Fibroblast of mammary gland (primary cell): ENCODE measurements around the gene ABCA7.
A peak's percentile ranks its signal among the peaks of the same experiment; 100 is the strongest.
"Not testable (repeated sequence)": the region's sequence is repeated elsewhere in the genome, so short reads cannot be mapped to it uniquely, and the experiment has no call there.

Source experiments
- DNase-seq: peaks from one replicate; pipeline ENCODE4 v3.0.0-alpha.2; 2010; ENCODE audit warnings: low read depth
- H3K4me3 ChIP-seq: 2 replicates; pipeline ENCODE4 v1.5.1; 2011; ENCODE audit warnings: low read depth, mild to moderate bottlenecking, low read length, moderate library complexity; ENCODE audit not compliant: control insufficient read depth
- TF ChIP-seq, protein P1 (sequence below): conservative IDR thresholded peaks from 2 replicates; pipeline ENCODE4 v1.5.1; 2011; ENCODE audit warnings: low read depth, low read length, inconsistent platforms; ENCODE audit not compliant: control insufficient read depth, insufficient read depth

The ABCA7 gene

DNA sequence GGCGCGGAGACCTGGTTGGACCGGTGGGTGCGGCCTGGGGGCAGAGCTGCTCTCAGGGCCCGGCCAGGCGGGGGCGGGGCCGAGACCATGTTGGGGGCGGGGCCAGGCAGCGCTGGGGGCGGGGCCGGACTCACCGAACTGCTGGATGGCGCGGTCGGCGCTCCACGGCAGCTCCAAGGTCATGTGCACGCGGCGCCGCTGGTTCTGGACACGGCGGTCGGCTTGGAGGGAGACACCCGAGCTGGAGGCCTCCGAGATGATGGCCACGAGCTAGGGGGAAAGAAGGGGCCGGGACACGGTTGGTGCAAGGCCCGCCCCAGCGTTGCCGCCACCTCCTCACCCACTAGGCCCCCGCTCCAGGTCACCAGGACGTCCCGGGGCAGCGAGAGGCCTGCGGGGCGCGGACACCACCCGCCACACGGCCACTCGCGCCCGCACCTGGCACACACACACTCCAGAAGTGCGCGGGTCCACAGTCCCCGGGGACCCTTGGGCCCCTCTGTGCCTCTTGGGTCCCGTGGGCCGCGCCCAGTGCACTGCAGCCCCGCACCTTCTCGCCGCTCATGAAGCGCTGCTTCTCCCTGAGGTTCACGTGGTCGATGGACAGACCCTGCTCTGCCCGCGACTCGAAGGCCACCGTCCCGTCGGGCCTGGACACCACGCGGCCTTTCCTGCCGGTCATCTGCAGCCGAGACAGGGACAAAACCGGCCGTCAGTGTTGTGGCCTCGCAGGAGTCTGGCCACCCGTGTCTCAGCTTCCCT is 72.5 kb downstream of the ABCA7 start:
- H3K4me3 ChIP-seq = no peak overlapping the region
- TF ChIP-seq, protein P1, sequence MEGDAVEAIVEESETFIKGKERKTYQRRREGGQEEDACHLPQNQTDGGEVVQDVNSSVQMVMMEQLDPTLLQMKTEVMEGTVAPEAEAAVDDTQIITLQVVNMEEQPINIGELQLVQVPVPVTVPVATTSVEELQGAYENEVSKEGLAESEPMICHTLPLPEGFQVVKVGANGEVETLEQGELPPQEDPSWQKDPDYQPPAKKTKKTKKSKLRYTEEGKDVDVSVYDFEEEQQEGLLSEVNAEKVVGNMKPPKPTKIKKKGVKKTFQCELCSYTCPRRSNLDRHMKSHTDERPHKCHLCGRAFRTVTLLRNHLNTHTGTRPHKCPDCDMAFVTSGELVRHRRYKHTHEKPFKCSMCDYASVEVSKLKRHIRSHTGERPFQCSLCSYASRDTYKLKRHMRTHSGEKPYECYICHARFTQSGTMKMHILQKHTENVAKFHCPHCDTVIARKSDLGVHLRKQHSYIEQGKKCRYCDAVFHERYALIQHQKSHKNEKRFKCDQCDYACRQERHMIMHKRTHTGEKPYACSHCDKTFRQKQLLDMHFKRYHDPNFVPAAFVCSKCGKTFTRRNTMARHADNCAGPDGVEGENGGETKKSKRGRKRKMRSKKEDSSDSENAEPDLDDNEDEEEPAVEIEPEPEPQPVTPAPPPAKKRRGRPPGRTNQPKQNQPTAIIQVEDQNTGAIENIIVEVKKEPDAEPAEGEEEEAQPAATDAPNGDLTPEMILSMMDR = no peak
- peak; percentile 34 for DNase-seq

DNA sequence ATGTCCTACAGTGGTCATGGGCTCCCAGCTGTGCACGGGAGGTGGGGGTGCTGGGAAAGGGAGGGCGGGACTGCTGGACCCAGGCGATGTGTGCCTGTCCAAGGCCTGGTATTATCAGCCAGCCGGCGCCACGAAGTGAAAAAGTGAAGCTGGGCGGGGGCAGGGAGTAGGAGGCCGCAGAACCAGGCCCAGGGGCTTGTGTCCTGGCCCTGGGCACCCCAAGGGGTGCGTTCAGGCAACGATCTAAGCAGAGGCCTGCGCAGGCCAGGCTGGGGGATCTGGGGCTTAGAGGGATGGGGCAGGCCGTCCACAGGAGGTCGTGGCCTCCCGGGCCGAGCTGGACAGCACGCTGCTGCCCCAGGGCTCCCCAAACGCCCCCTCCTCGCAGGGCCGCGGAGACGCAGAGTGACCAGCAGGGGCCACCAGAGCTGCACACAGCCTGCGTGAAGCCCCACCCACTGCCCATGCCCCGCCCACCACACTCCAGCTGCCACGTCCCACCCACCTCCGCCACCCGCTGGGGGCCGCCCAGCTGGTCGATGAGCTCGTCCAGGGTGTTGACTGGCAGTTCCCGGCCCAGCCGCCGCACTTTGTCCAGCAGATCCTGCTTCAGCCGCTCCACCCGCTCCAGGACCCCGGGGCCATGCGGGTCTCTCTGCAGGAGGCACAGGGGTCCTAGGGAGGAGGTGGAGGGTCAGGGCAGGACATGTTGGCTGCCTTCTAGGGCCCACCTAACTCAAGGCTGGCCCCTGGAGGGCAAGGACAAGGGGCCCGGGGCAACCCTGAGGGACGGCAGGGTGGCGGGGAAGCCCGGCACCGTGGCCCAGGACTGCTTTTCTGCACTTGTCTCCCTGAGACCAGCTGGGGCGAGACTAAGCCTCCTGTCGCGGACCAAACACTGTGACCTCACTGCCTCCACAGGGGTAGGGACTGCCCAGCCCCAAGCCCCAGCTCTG is 73.4 kb downstream of the ABCA7 start:
- peak; percentile 93 for DNase-seq
- H3K4me3 ChIP-seq = no peak overlapping the region
- TF ChIP-seq, protein P1 = peak; percentile 61

DNA sequence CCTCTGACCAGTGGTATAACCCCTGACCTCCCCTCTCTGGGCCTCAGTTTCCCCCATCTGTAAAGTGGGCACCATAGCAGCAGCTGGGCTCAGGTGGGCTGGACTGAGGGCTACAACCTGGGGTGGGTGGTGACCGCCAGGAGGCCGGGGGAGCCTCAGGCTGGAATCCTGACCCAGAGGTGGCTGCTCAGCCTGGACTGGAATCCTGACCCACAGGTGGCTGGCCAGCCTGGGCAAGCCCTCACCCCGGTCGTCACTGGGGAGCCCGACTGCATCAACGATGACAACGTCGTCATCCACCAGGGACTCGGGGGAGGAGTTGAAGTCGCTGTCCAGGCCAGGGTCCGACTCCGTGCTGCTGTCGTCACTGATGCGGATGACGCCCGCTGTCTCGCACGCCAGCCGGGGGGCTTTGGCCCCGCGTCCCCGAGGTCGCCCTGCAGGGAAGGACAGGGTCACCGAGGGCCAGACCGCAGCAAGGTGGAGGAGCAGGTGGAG is 74.1 kb downstream of the ABCA7 start:
- H3K4me3 ChIP-seq = no peak overlapping the region
- no peak for DNase-seq
- TF ChIP-seq, protein P1 = no peak

DNA sequence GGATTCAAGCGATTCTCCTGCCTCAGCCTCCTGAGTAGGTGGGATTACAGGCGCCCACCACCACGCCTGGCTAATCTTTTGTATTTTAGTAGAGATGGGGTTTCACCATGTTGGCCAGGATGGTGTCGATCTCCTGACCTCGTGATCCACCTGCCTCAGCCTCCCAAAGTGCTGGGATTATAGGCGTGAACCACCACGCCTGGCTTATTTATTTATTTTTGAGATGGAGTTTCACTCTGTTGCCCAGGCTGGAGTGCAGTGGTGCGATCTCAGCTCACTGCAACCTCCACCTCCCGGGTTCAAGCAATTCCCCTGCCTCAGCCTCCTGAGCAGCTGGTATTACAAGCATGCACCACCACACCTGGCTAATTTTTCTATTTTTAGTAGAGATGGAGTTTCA is 74.8 kb downstream of the ABCA7 start:
- DNase-seq, H3K4me3 ChIP-seq: not testable (repeated sequence)
